CD4-positive, alpha-beta T cell (primary cell): ENCODE measurements around the gene RMDN2. TPM values are rescaled to one million over a fixed set of nuclear protein-coding genes. Genes with fewer than 3 reads are reported as not detected.

Experiments used
- ATAC-seq: fragments of 200-7000 bp; cut with Tn5 transposase; one replicate; pipeline ENCODE4 v1.10.0; 2022; ENCODE audit warnings: mild to moderate bottlenecking; ENCODE audit not compliant: poor library complexity
- CTCF ChIA-PET: fragments of 350-600 bp; sonication (Branson Sonifier 250); formaldehyde crosslinking; loops from one replicate; lab custom pipeline; 2021; ENCODE audit warnings: antibody characterized with exemption, inconsistent platforms; lab: Charles Lee
- POLR2A ChIA-PET: fragments of 350-600 bp; sonication (Branson Sonifier 250); formaldehyde crosslinking; loops from one replicate; lab custom pipeline; 2021; ENCODE audit warnings: antibody characterized with exemption, inconsistent platforms; lab: Charles Lee
- DNase-seq, 14 experiments: peaks; one replicate each; pipeline ENCODE4 v3.0.0-alpha.2; 2013 to 2020; ENCODE audit warnings: mixed read lengths in 2 of 14
- H3K27ac ChIP-seq, 2 donors: one replicate each; pipeline versions ENCODE4 v1.5.1 to v1.7.0; 2013; ENCODE audit warnings: low read length in 2 of 2, low read depth in 1 of 2, mild to moderate bottlenecking in 1 of 2
- H3K27me3 ChIP-seq, 2 experiments: 1 replicate in 1 of 2; 2 replicates in 1 of 2; pipeline versions ENCODE4 v1.6.1 to v1.7.0; 2013; ENCODE audit warnings: low read length in 2 of 2, control low read depth in 1 of 2, mild to moderate bottlenecking in 1 of 2, moderate library complexity in 1 of 2; ENCODE audit not compliant: insufficient read depth in 2 of 2, control insufficient read depth in 1 of 2
- H3K36me3 ChIP-seq: one replicate; pipeline ENCODE4 v1.6.1; 2013; ENCODE audit warnings: low read length, control low read depth; ENCODE audit not compliant: insufficient read depth
- H3K4me1 ChIP-seq: one replicate; pipeline ENCODE4 v1.6.1; 2013; ENCODE audit warnings: low read length, control low read depth; ENCODE audit not compliant: insufficient read depth
- H3K4me3 ChIP-seq: one replicate; pipeline ENCODE4 v1.5.1; 2013; ENCODE audit warnings: mild to moderate bottlenecking, low read length, moderate library complexity
- H3K9me3 ChIP-seq, 2 experiments: 1 replicate in 1 of 2; 2 replicates in 1 of 2; pipeline versions ENCODE4 v1.6.1 to v1.7.0; 2013; ENCODE audit warnings: low read length in 2 of 2, mild to moderate bottlenecking in 2 of 2, control low read depth in 1 of 2, moderate library complexity in 1 of 2; ENCODE audit not compliant: control insufficient read depth in 1 of 2, insufficient read depth in 1 of 2
- H3K27ac Mint-ChIP-seq: one replicate; pipeline ENCODE4 v1.8.0; 2020; ENCODE audit warnings: mixed read lengths
- H3K27me3 Mint-ChIP-seq: one replicate; pipeline ENCODE4 v1.8.0; 2021; ENCODE audit warnings: mixed read lengths
- H3K36me3 Mint-ChIP-seq: one replicate; pipeline ENCODE4 v1.8.0; 2021; ENCODE audit warnings: low read depth, mixed read lengths
- H3K4me1 Mint-ChIP-seq: one replicate; pipeline ENCODE4 v1.8.0; 2021; ENCODE audit warnings: low read depth, mixed read lengths
- H3K4me3 Mint-ChIP-seq: one replicate; pipeline ENCODE4 v1.8.0; 2020; ENCODE audit warnings: mild to moderate bottlenecking, mixed read lengths
- H3K9me3 Mint-ChIP-seq: one replicate; pipeline ENCODE4 v1.8.0; 2020; ENCODE audit warnings: mixed read lengths
- CTCF ChIP-seq: fragments of 200-600 bp; IDR thresholded peaks from one replicate; pipeline ENCODE4 v1.8.0; 2022; ENCODE audit warnings: antibody characterized with exemption, mild to moderate bottlenecking
- intact Hi-C, 2 experiments: fragments of 100-400 bp; cut with DNase I in 1 of 2; cut with micrococcal nuclease in 1 of 2; formaldehyde crosslinking; loops; one replicate each; pipeline versions ENCODE4 v1.15.1 to v1.9.0; 2023 to 2025; cut with DNase I, micrococcal nuclease
- total RNA-seq, 174 experiments: library from RNA in 2 of 174; stranded (reverse) in 2 of 174; gene quantifications; one replicate each; pipeline ENCODE4 v1.2.3 and lab custom pipeline; 2021 to 2026

Gene RMDN2
- total RNA-seq, 2 experiments from 2014 or later: 2.4 to 3.3 TPM

DNA sequence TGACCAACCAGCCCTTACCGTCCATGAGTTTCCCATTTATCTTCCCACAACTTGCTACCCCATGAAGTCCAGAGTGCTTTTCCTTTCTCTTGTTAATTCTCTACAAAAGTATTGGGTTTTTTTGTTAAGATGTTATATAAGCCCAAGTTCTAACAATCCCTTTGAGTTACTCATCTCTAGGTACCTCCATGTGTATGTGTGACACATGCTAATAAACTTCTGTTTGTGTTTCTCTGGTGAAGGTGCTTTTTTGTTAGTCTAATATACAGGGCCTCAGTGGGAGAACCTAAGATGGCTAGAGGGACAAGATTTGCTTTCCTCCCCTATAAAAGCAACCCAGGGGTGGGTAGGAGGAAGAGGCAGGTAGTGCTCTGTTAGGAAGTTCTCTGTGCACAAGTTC, 31.8 kb upstream of the RMDN2 start:
- ATAC-seq (no peak), DNase-seq (no peak)
- Mint-ChIP-seq H3K4me1 (peaks cover 42% of the 10 kb centered on the region), H3K27me3 (no peaks in the 10 kb centered on the region), H3K4me3 (peak overlapping the region; percentile 3), H3K27ac (peak overlapping the region; percentile 24), H3K9me3 (no peaks in the 10 kb centered on the region), H3K36me3 (no peaks in the 10 kb centered on the region)
- no peak overlapping the region for H3K27ac ChIP-seq
- intact Hi-C loops: loop anchor here (5.0 to 10.0 kb wide), 3 partner anchors 381 to 611 kb away; no protein-coding TSS in a partner anchor
- TF ChIP-seq CTCF: no peak
- POLR2A ChIA-PET: interaction anchor here (0.6 kb wide), 1 partner anchor 41 kb away, joined by 4 read pairs; no protein-coding TSS in a partner anchor
- H3K4me3 ChIP-seq: no peak overlapping the region
- no peaks in the 10 kb centered on the region for H3K9me3 ChIP-seq
- H3K27me3 ChIP-seq: peaks cover 0 to 4% of the 10 kb centered on the region in 2 experiments
- CTCF ChIA-PET: no interaction called here
- H3K36me3 ChIP-seq: no peaks in the 10 kb centered on the region
- H3K4me1 ChIP-seq: peaks cover 40% of the 10 kb centered on the region

- H3K27me3 ChIP-seq: peaks cover 0 to 2% of the 10 kb centered on the region in 2 experiments
- H3K9me3 ChIP-seq: no peaks in the 10 kb centered on the region
- Mint-ChIP-seq H3K27ac (no peak overlapping the region), H3K27me3 (no peaks in the 10 kb centered on the region), H3K9me3 (no peaks in the 10 kb centered on the region), H3K4me1 (peaks cover 42% of the 10 kb centered on the region), H3K4me3 (no peak overlapping the region), H3K36me3 (no peaks in the 10 kb centered on the region)
- H3K36me3 ChIP-seq: no peaks in the 10 kb centered on the region
- intact Hi-C loops: loop anchor here (5.0 to 10.0 kb wide), 3 partner anchors 381 to 611 kb away; no protein-coding TSS in a partner anchor
- CTCF ChIA-PET: interaction anchor here (1.0 kb wide), 1 partner anchor 17 kb away, joined by 3 read pairs; no protein-coding TSS in a partner anchor
- H3K27ac ChIP-seq: no peak overlapping the region
- no peak overlapping the region for H3K4me3 ChIP-seq
- no peak for ATAC-seq
- H3K4me1 ChIP-seq: peaks cover 40% of the 10 kb centered on the region
- POLR2A ChIA-PET: interaction anchor here (0.8 kb wide), 1 partner anchor 31 kb away, joined by 3 read pairs; the partner anchor contains the start of gene RMDN2
- DNase-seq: peak in 2 of 14 experiments; percentile 11 to 35
- no peak for TF ChIP-seq CTCF
Observed at GRCh38 chr2:37894047-37894446, 31.0 kb upstream of the RMDN2 start.

GRCh38 chr2:37894601-37895000, 30.5 kb upstream of the RMDN2 start:
- ATAC-seq (no peak), DNase-seq (no peak)
- no peaks in the 10 kb centered on the region for H3K27me3 Mint-ChIP-seq
- no peaks in the 10 kb centered on the region for H3K9me3 Mint-ChIP-seq
- no peaks in the 10 kb centered on the region for H3K36me3 Mint-ChIP-seq
- no peak overlapping the region for H3K4me3 ChIP-seq
- ChIA-PET POLR2A (interaction anchor here (0.8 kb wide), 1 partner anchor 30 kb away, joined by 3 read pairs; the partner anchor contains the start of gene RMDN2), CTCF (interaction anchor here (1.0 kb wide), 1 partner anchor 17 kb away, joined by 3 read pairs; no protein-coding TSS in a partner anchor)
- H3K9me3 ChIP-seq: no peaks in the 10 kb centered on the region
- H3K27me3 ChIP-seq: no peaks in the 10 kb centered on the region
- no peak overlapping the region for H3K27ac ChIP-seq
- no peak overlapping the region for H3K4me3 Mint-ChIP-seq
- intact Hi-C loops: loop anchor here (5.0 to 10.0 kb wide), 3 partner anchors 380 to 610 kb away; no protein-coding TSS in a partner anchor
- no peak for TF ChIP-seq CTCF
- no peak overlapping the region for H3K27ac Mint-ChIP-seq
- no peaks in the 10 kb centered on the region for H3K36me3 ChIP-seq
- H3K4me1 ChIP-seq: peaks cover 40% of the 10 kb centered on the region
- peaks cover 42% of the 10 kb centered on the region for H3K4me1 Mint-ChIP-seq
